Measurements from ENCODE around the gene SULT1A2. TPM values are rescaled to one million over a fixed set of nuclear protein-coding genes. Genes with fewer than 3 reads are reported as not detected.
"Not testable (repeated sequence)": the region's sequence is repeated elsewhere in the genome, so short reads cannot be mapped to it uniquely, and the experiment has no call there.

The SULT1A2 gene
- total RNA-seq, 1 donor from 2014 or later = 0.32 TPM

DNA sequence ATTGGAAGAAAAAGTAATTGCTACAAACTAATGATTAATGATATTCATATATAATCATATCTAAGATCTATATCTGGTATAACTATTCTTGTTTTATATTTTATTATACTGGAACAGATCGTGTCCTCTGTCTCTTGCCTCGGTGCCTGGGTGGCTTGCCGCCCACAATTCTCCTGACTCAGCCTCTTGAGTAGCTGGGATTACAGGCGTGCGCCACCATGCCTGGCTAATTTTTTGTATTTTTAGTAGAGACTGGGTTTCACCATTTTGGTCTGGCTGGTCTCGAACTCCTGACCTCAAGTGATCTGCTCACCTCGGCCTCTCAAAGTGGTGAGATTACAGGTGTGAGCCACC is 19.4 kb upstream of the SULT1A2 start:
- H3K27me3 Mint-ChIP-seq (ENCODE audit: low read depth); H3K27ac Mint-ChIP-seq; H3K4me3 Mint-ChIP-seq (ENCODE audit: low read depth); H3K9me3 Mint-ChIP-seq; intact Hi-C loops (cut with micrococcal nuclease); DNase-seq (ENCODE audit: low spot score); H3K4me1 Mint-ChIP-seq (ENCODE audit: low read depth): not testable (repeated sequence)
- peaks cover 10% of the 10 kb centered on the region for H3K36me3 Mint-ChIP-seq (ENCODE audit: low read depth)

DNA sequence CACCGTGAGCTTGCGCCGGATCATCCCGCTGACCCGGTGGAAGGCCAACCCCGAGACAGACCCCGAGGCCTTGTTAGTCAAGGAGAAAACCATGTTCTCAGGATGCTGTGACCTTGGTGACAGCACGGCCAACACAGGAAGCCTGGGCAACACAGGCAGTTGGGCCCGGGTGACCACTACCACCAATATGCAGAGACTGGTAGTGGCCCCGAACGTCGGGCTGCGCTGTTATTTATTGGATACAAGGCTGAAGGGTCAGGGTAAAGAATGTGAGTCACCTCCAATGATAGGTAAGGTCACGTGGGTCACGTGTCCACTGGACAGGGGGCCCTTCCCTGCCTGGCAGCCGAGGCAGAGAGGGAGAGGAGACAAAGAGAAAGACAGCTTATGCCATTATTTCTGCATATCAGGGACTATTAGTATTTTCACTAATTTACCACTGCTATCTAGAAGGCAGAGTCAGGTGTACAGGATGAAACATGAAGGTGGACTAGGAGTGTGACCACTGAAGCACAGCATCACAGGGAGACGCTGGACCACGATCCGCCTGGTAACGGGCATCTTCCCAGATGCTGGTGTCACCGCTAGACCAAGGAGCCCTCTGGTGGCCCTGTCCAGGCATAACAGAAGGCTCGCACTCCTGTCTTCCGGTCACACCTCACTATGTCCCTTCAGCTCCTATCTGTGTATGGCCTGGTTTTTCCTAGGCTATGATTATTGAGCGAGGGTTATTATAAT is 18.8 kb upstream of the SULT1A2 start:
- H3K27ac Mint-ChIP-seq; H3K4me3 Mint-ChIP-seq (ENCODE audit: low read depth); H3K27me3 Mint-ChIP-seq (ENCODE audit: low read depth); H3K4me1 Mint-ChIP-seq (ENCODE audit: low read depth); DNase-seq (ENCODE audit: low spot score); H3K9me3 Mint-ChIP-seq; intact Hi-C loops (cut with micrococcal nuclease): not testable (repeated sequence)
- peaks cover 10% of the 10 kb centered on the region for H3K36me3 Mint-ChIP-seq (ENCODE audit: low read depth)

DNA sequence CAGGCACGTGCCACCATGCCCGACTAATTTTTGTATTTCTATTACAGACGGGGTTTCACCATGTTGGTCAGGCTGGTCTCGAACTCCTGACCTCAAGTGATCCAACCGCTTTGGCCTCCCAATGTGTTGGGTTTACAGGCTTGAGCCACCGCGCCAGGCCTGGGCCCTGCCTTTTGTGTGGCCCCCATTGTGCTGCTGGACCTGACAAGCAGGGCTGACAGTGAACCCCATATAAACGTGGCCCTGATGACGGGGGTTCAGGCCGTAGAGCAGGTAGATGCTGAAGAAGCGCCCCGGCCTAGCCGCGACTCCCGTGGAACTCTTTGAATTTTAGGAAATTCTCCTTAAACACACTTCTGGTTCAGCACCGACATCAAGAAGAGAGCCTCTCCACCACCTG is 17.7 kb upstream of the SULT1A2 start:
- H3K9me3 Mint-ChIP-seq; intact Hi-C loops (cut with micrococcal nuclease): not testable (repeated sequence)

DNA sequence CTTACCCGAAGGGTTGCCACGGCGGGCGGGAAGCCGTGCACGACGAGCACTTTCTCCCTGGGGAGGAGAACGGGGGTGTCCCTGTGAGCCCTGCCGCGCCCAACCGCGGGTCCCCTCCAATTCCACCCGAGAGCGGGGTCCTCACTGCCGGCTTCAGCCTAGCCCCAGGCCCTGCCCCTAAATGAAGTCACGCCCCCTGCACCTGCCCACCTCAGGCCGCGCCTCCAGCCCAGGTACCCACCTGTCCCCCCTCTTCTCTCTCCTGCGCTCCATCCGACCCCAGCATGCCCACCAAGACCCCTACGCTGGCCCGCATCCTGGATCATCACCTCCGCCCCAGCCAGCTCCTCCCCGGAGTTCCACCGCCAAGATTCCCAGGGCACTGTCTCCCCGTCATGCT is 17.1 kb upstream of the SULT1A2 start:
- H3K9me3 Mint-ChIP-seq; H3K4me3 Mint-ChIP-seq (ENCODE audit: low read depth); H3K27ac Mint-ChIP-seq; H3K27me3 Mint-ChIP-seq (ENCODE audit: low read depth); DNase-seq (ENCODE audit: low spot score); intact Hi-C loops (cut with micrococcal nuclease); H3K36me3 Mint-ChIP-seq (ENCODE audit: low read depth): not testable (repeated sequence)
- H3K4me1 Mint-ChIP-seq (ENCODE audit: low read depth) = peaks cover 10% of the 10 kb centered on the region

More for the DNA sequence above, 17.7 kb upstream of the SULT1A2 start:
- H3K36me3 Mint-ChIP-seq (ENCODE audit: low read depth); DNase-seq (ENCODE audit: low spot score); H3K27ac Mint-ChIP-seq; H3K4me3 Mint-ChIP-seq (ENCODE audit: low read depth); H3K27me3 Mint-ChIP-seq (ENCODE audit: low read depth): not testable (repeated sequence)
- H3K4me1 Mint-ChIP-seq (ENCODE audit: low read depth) = peaks cover 10% of the 10 kb centered on the region

DNA sequence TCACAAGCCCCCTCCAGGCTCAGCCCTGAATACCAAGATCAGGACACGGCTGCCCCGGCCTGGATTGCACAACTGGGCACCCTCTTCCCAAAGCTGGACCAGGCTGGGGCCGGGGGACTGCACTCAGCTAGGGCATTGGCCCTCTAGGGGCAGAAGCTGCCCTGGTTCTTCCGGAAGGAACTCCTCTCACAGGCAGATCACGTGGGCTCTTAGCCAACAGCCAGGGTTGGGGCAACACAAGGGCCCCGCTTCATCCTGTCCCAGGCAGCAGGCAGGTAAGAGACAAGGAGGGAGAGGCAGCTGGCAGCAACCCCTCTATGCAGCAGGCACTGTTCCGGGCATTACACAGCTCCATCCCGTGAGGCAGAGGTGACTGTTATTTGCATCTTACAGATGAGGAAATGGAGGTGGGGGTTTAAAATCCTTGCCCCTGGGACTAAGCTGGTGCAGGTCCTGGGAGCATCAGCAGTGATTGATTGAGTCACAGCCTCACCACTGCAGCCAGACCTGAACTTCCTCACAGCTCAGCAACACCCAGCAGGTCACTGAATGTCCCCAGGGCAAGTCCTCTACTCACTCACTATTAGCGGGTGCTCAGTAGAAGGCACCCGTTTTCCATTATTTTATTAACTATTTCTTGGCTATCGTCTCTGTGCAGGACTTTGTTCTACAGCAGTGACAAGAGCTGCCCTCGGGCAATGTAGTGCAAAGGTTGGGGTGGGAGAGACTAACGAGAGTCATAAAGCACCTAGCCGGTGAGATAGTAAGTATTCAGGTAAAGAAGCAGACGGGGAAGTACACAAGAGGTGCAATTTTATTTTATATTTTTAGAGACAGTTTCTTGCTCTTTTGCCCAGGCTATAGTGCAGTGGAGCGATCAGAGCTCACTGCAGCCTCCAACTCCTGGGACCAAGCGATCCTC is 15.8 kb upstream of the SULT1A2 start:
- DNase-seq (ENCODE audit: low spot score); H3K27me3 Mint-ChIP-seq (ENCODE audit: low read depth); H3K27ac Mint-ChIP-seq; H3K9me3 Mint-ChIP-seq; H3K4me3 Mint-ChIP-seq (ENCODE audit: low read depth); intact Hi-C loops (cut with micrococcal nuclease); H3K36me3 Mint-ChIP-seq (ENCODE audit: low read depth): not testable (repeated sequence)
- H3K4me1 Mint-ChIP-seq (ENCODE audit: low read depth) = peaks cover 10% of the 10 kb centered on the region

DNA sequence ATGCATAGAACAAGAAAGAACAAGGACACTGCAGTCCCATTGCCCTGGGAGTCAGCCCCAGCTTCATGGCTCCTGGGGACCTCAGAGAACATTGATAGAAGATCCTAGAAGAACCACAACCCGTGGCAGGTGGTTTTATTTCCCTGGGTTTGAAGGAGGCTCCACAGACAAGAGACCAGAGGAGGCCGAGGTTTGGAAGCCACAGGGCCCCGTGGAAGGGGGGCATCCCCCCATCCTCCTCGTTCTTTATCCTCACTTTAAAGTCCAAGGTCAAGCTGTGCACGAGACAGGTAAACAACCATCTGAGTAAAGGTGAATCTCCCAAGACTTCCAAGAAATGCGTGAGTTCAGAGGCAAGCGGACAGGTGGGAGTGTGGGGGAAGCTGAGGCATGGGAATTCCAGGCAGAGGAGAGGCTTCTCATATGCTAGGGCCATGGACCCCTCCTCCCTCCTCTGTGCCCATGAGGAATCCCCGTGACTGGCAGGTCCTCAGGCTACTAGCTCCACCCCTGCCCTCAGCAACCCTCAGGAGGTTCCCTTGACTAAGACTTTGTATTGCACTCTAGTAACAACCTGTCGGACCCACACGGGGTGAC is 13.8 kb upstream of the SULT1A2 start:
- DNase-seq (ENCODE audit: low spot score) = no peak
- peaks cover 10% of the 10 kb centered on the region for H3K4me1 Mint-ChIP-seq (ENCODE audit: low read depth)
- no peak overlapping the region for H3K27ac Mint-ChIP-seq
- H3K36me3 Mint-ChIP-seq (ENCODE audit: low read depth) = no peaks in the 10 kb centered on the region
- H3K9me3 Mint-ChIP-seq = no peaks in the 10 kb centered on the region
- no peak overlapping the region for H3K4me3 Mint-ChIP-seq (ENCODE audit: low read depth)
- H3K27me3 Mint-ChIP-seq (ENCODE audit: low read depth) = no peaks in the 10 kb centered on the region
- intact Hi-C loops (cut with micrococcal nuclease) = no loop called here

DNA sequence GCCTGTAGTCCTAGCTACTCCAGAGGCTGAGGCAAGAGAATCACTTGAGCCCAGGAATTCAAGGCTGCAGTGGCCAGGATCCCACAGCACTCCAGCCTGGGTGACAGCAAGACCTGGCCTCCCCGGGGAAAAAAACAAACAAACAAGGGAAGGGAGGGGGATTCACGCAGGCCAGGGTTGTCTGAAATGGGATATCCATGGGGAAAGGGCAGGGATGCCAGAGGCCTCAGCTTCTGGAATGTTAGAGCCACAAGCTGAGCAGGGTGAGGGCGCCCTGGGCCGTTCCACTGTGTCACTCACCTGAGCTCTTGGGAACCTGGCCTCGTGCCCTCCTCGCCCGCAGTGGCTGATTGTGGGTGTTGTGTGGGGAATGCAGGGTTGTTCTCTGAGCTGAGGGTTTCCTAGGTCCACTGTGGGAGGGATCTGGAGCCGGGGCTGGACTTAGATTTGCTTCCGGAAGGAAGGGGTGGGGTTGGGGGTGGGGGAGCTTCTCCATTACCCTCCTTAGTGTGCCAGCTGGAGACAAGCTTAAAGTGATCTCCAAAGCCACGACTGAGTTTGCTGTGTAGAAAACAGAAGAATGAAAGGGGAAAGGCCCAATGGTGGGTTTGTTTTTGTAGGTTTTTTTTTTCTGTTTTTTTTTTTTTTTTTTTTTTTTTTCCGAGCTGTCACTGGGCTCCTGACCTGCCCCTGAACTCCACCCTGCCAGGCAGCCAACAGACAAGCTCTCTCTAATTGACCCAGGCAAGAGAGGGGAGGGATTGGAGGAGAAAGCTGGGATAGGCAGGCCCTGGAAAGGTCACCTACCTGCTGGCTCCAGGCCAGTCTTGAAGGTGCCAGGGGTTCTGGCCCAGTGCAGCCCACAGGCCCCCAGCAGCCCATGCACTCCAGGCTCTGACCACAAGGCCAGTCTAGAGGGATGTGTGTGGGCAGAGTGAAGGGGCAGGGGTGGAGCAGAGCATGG is 13.1 kb upstream of the SULT1A2 start, which contains the start of gene SULT1A1:
TSS of gene SULT1A1 (minus strand) at position 414 of the 964 bp plus-strand sequence. CDS start 1,189 bp downstream, outside the sequence.
- intact Hi-C loops (cut with micrococcal nuclease) = no loop called here
- H3K27ac Mint-ChIP-seq = no peak within 1 kb of the TSS
- no peaks in the 10 kb centered on the region for H3K27me3 Mint-ChIP-seq (ENCODE audit: low read depth)

DNA sequence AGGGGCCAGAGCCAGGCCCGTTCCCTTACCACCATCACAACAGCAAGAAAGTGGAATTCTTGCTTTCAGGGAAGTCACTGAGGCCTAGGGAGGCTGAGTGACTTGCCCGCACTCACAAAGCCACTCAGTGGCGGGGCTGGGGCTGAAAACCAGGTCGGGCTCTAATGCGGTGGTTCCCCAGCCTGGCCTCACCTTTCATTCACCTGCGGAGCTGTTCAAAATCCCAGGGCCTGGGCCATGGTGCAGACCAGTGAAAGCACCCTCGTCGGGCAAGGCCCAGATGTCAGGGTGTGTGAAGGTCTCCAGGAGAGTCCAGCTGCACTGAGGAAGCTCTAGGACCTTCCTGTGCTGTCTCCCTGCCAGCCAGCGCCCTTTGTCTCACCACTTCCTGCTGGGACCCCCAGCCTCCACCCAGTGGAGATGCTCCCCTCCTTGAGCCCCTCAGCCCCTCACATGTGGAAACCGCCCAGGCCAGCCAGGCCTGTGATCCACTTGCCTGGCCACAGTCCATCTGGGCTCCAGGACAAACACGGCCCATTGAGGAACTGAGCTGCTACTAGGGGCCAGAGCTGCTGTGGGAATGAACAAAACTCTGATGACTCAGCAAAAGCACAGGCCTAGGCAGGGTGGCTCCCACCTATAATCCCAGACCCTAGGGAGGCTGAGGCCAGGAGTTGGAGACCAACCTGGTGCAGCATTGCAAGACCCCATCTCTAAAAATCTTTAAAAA is 12.2 kb upstream of the SULT1A2 start:
- H3K27me3 Mint-ChIP-seq (ENCODE audit: low read depth); H3K36me3 Mint-ChIP-seq (ENCODE audit: low read depth); DNase-seq (ENCODE audit: low spot score); H3K4me1 Mint-ChIP-seq (ENCODE audit: low read depth); H3K27ac Mint-ChIP-seq; H3K4me3 Mint-ChIP-seq (ENCODE audit: low read depth); intact Hi-C loops (cut with micrococcal nuclease); H3K9me3 Mint-ChIP-seq: not testable (repeated sequence)

More for the DNA sequence above, 13.1 kb upstream of the SULT1A2 start, which contains the start of gene SULT1A1:
- H3K9me3 Mint-ChIP-seq = no peaks in the 10 kb centered on the region
- H3K4me3 Mint-ChIP-seq (ENCODE audit: low read depth) = no peak within 1 kb of the TSS
- peaks cover 9% of the 10 kb centered on the region for H3K4me1 Mint-ChIP-seq (ENCODE audit: low read depth)
- H3K36me3 Mint-ChIP-seq (ENCODE audit: low read depth) = no peaks in the 10 kb centered on the region
- no peak for DNase-seq (ENCODE audit: low spot score)

DNA sequence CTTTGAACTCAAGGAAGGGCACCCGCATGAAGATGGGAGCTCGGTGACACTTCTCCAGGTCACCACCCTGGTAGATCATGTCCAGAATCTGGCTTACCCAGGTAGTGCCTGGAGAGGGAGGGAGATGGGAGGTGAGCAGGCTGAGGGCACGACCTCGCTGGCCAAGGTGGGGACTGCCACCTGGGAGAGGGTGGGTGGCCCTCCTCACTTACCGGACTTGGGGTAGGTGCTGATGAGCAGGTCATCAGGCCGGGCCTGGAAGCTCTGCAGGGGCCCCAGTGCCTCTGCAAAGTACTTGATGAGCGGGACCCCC is 11.6 kb upstream of the SULT1A2 start:
- H3K4me1 Mint-ChIP-seq (ENCODE audit: low read depth); H3K4me3 Mint-ChIP-seq (ENCODE audit: low read depth); H3K27ac Mint-ChIP-seq; DNase-seq (ENCODE audit: low spot score); H3K9me3 Mint-ChIP-seq; intact Hi-C loops (cut with micrococcal nuclease); H3K27me3 Mint-ChIP-seq (ENCODE audit: low read depth); H3K36me3 Mint-ChIP-seq (ENCODE audit: low read depth): not testable (repeated sequence)

DNA sequence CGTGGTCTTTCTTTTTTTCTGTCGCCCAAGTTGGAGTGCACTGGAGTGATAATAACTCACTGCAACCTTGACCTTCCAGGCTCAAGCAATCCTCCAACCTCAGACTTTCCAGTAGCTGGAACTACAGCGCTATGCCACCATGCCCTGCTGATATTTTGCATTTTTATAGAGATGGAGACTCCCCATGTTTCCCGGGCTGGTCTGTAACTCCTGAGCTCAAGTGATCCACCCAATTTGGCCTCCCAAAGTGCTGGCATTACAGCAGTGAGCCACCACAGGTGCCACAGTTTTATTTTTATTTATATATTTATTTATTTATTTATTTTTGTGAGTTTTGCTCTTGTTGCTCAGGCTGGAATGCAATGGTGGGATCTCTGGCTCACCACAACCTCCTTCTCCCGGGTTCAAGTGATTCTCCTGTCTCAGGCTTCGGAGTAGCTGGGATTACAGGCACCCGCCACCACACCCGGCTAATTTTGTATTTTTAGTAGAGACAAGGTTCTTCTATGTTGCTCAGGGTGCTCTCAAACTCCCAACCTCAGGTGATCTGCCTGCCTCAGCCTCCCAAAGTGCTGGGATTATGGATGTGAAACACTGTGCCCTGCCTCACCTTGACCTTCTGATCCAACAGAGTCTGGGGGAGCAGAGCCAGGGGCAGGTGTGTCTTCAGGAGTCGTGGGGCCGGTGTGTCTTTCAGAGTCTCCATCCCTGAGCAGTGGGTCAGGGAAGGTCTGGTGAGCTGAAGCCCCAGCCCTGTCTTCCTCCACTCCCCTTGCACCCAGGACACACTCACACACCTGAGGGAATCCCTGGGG is 11.0 kb upstream of the SULT1A2 start:
- H3K36me3 Mint-ChIP-seq (ENCODE audit: low read depth); H3K27ac Mint-ChIP-seq; intact Hi-C loops (cut with micrococcal nuclease); H3K4me3 Mint-ChIP-seq (ENCODE audit: low read depth); H3K4me1 Mint-ChIP-seq (ENCODE audit: low read depth); H3K9me3 Mint-ChIP-seq; DNase-seq (ENCODE audit: low spot score); H3K27me3 Mint-ChIP-seq (ENCODE audit: low read depth): not testable (repeated sequence)

DNA sequence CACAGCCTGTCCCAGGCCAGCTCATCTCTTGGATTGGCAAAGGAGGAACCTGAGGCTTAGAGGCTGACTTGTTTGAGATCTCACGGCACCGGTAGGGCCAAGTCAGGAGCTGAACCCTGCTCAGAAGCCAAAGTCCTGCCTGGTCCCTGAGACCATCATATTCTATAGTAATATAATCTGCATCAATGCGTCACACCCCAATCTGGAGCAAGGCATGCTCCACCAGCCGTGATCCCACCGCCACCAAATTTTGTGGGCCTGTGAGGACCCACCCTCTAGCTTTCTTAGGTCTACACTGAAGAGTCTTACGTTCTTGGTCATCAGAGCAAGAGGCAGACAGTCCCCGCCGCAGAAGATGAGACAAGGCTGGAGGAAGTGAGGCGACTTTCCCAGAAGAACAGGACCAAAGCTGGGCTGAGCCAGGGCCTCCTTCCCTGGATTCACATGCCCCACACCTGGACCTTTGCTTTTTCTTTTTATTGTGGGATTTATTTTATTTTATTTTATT is 10.3 kb upstream of the SULT1A2 start:
- no peaks in the 10 kb centered on the region for H3K9me3 Mint-ChIP-seq
- no peak overlapping the region for H3K4me3 Mint-ChIP-seq (ENCODE audit: low read depth)
- no peaks in the 10 kb centered on the region for H3K36me3 Mint-ChIP-seq (ENCODE audit: low read depth)
- no peak overlapping the region for H3K27ac Mint-ChIP-seq
- intact Hi-C loops (cut with micrococcal nuclease) = no loop called here
- H3K4me1 Mint-ChIP-seq (ENCODE audit: low read depth) = peaks cover 9% of the 10 kb centered on the region
- no peaks in the 10 kb centered on the region for H3K27me3 Mint-ChIP-seq (ENCODE audit: low read depth)
- DNase-seq (ENCODE audit: low spot score) = no peak

All from activated T-helper 2 cell treated with anti-CD3 and anti-CD28 coated beads, Interferon-gamma antibody, Interleukin-2, Interleukin-4, amounts not matched to agents 10 μg/mL and 5 μg/mL and 100 μg/mL, durations not matched to agents 14 hours and 24 hours and 36 hours (primary cell).